ENCODE results near the gene ZNF319.
"Not testable (repeated sequence)": the region's sequence is repeated elsewhere in the genome, so short reads cannot be mapped to it uniquely, and the experiment has no call there.

Gene ZNF319

GRCh38 chr16:58020628-58021521, 20.4 kb upstream of the ZNF319 start:
- no peak for DNase-seq

GRCh38 chr16:58019866-58020538, 19.5 kb upstream of the ZNF319 start:
- DNase-seq = no peak

DNA sequence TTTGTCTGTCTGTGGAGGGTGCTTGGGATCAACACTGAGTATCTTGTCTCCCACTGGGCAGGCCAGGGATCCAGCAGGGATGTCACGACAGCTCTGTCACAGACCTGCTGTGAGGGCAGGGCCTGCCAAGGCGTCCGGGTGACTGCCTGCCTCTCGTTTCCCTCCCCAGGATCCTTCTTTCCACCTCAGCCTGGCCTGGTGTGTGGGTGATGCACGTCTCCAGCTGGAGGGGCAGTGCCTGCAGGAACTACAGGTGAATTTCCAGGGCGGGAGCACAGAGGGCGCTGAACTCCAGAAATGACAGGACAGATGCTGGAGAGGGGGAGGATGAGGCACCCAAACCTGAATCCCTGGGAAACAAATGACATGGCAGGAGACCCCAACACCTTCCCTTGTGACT, 18.3 kb upstream of the ZNF319 start:
- no peak for DNase-seq

- DNase-seq = no peak
Measured at GRCh38 chr16:58016840-58017446, 16.5 kb upstream of the ZNF319 start.

- DNase-seq = no peak
Measured at GRCh38 chr16:58013201-58013956, 12.9 kb upstream of the ZNF319 start.

DNA sequence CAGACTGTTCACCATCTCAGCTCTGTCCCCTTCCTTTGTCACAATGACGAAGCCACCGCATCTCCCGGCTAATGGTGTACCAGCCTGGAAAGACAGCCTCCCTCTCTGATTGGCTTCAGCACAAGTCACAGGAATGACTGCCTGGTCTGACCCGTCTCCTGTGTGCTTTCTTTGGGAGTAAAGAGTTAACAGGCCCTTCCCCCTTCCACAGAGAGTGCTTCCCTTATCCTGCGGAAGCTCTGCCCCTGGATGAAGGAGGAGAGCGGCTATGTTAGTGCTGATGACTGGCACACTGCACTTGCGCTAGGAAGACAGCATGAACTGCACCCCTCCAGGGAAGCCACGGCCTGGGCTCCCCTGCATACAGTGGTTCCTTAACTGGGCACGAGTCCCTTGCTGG, 12.0 kb upstream of the ZNF319 start:
- DNase-seq = no peak

DNA sequence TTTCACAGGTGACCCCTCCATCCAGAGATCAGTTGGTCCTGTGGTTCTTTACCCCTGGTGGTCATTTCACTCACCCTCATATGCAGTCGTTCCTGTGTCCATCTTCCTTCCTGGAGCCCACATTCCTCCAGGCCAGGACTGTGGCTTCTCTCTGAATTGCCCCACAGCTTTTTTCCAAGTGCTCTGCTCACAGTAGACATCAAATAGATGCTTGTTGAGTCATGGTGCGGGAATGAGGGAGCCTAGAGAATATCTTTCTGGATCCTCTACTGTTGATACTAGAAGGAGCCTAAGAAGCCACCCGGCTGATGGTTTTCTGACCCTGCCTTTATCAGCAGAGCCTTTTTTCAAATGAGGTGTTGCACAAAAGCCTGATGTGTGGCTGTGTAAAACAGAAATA, 11.2 kb upstream of the ZNF319 start:
- no peak for DNase-seq

- no peak for DNase-seq
Measured at GRCh38 chr16:58010886-58011285, 10.4 kb upstream of the ZNF319 start.

GRCh38 chr16:58009856-58010416, 9.5 kb upstream of the ZNF319 start:
- no peak for DNase-seq

- not testable (repeated sequence) for DNase-seq
Measured at GRCh38 chr16:58004736-58005135, 4.3 kb upstream of the ZNF319 start.

GRCh38 chr16:58002936-58003335, 2.5 kb upstream of the ZNF319 start:
- no peak for DNase-seq

DNA sequence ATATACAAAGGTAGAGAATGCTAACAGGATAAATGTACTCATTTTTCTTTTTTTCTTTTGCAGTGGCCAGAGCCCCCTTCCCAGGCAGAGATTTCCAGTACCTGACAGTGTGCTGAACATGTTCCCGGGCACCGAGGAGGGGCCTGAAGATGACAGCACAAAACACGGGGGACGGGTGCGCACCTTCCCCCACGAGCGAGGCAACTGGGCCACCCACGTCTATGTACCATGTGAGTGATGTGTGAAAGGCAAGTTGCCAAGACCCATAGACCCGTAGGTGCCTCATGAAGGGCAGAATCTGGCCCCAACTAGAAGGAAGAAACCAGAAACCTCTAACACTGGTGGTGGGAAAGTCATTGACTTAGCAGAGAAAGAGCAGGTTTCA, 1.9 kb upstream of the ZNF319 start:
- no peak for DNase-seq

GRCh38 chr16:58001781-58002415, 1.4 kb upstream of the ZNF319 start:
- no peak for DNase-seq

- peak; percentile 76 for DNase-seq
Measured at GRCh38 chr16:58000706-58001676, 519 bp upstream of the ZNF319 start, which contains the start of gene USB1. Gene USB1 (plus strand): TSS chr16:58001407. CDS start chr16:58001484, 77 bp downstream.

GRCh38 chr16:57999366-57999970, 1.0 kb downstream of the ZNF319 start:
- DNase-seq = no peak

GRCh38 chr16:57998992-57999365, 1.5 kb downstream of the ZNF319 start:
- no peak for DNase-seq

- DNase-seq = peak; percentile 42
Measured at GRCh38 chr16:57998486-57998885, 2.0 kb downstream of the ZNF319 start.

GRCh38 chr16:57997528-57998265, 2.8 kb downstream of the ZNF319 start:
- no peak for DNase-seq

GRCh38 chr16:57997176-57997527, 3.3 kb downstream of the ZNF319 start:
- no peak for DNase-seq

All from activated gamma-delta T cell (primary cell).